ENCODE results near the gene TMEM219.

DNA sequence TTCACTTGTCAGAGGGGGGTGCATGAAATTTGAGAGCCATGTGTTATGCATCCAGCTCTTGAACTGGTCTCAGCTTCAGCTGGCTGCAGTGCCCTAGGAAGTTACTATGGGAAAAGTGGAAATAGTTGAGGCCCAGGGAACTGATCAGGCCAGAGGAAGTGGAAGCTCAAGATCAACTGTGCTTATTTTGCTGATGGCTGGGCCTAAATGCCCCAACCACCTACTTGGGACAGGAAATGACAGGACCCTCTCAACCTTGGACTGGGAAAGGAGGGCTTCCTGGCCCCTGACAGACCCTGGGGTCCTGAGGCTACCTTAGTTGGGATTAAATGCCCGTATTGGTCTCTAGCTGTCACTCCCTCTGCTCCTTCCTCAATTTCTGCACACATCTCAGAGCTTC is 10.6 kb downstream of the TMEM219 start:
- TF ChIP-seq, protein P1, sequence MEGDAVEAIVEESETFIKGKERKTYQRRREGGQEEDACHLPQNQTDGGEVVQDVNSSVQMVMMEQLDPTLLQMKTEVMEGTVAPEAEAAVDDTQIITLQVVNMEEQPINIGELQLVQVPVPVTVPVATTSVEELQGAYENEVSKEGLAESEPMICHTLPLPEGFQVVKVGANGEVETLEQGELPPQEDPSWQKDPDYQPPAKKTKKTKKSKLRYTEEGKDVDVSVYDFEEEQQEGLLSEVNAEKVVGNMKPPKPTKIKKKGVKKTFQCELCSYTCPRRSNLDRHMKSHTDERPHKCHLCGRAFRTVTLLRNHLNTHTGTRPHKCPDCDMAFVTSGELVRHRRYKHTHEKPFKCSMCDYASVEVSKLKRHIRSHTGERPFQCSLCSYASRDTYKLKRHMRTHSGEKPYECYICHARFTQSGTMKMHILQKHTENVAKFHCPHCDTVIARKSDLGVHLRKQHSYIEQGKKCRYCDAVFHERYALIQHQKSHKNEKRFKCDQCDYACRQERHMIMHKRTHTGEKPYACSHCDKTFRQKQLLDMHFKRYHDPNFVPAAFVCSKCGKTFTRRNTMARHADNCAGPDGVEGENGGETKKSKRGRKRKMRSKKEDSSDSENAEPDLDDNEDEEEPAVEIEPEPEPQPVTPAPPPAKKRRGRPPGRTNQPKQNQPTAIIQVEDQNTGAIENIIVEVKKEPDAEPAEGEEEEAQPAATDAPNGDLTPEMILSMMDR (IDR thresholded peaks at IDR 0.05; ENCODE audit: poor library complexity) = no peak
- TF ChIP-seq EZH2 (IDR thresholded peaks at IDR 0.05; ENCODE audit: borderline replicate concordance) = no peak
